ENCODE data around the gene TCAP.
"Not testable (repeated sequence)": the region's sequence is repeated elsewhere in the genome, so short reads cannot be mapped to it uniquely, and the experiment has no call there.

TCAP gene

GRCh38 chr17:39704821-39705551 is 39.8 kb downstream of the TCAP start:
- in situ Hi-C loops (cut with MboI; ENCODE audit: low pct_unique_long_range_greater_than_20kb, low sequenced_read_pairs, unreplicated experiment), result no loop called here
- no peak for DNase-seq (ENCODE audit: low spot score)
- TF ChIP-seq CTCF (IDR thresholded peaks at IDR 0.05; ENCODE audit: extremely low read depth, insufficient read depth, missing control alignments), result no peak

GRCh38 chr17:39705786-39706348 is 40.7 kb downstream of the TCAP start:
- no peak for DNase-seq (ENCODE audit: low spot score)
- in situ Hi-C loops (cut with MboI; ENCODE audit: low pct_unique_long_range_greater_than_20kb, low sequenced_read_pairs, unreplicated experiment), result no loop called here
- no peak for TF ChIP-seq CTCF (IDR thresholded peaks at IDR 0.05; ENCODE audit: extremely low read depth, insufficient read depth, missing control alignments)

GRCh38 chr17:39706383-39706782 is 41.2 kb downstream of the TCAP start:
- DNase-seq (ENCODE audit: low spot score), result no peak
- in situ Hi-C loops (cut with MboI; ENCODE audit: low pct_unique_long_range_greater_than_20kb, low sequenced_read_pairs, unreplicated experiment), result no loop called here

GRCh38 chr17:39706921-39707337 is 41.8 kb downstream of the TCAP start:
- in situ Hi-C loops (cut with MboI; ENCODE audit: low pct_unique_long_range_greater_than_20kb, low sequenced_read_pairs, unreplicated experiment), result no loop called here
- no peak for DNase-seq (ENCODE audit: low spot score)
- TF ChIP-seq CTCF (IDR thresholded peaks at IDR 0.05; ENCODE audit: extremely low read depth, insufficient read depth, missing control alignments), result no peak

More at GRCh38 chr17:39706383-39706782, 41.2 kb downstream of the TCAP start:
- no peak for TF ChIP-seq CTCF (IDR thresholded peaks at IDR 0.05; ENCODE audit: extremely low read depth, insufficient read depth, missing control alignments)

GRCh38 chr17:39709319-39709997 is 44.3 kb downstream of the TCAP start:
- in situ Hi-C loops (cut with MboI; ENCODE audit: low pct_unique_long_range_greater_than_20kb, low sequenced_read_pairs, unreplicated experiment), result no loop called here
- TF ChIP-seq CTCF (IDR thresholded peaks at IDR 0.05; ENCODE audit: extremely low read depth, insufficient read depth, missing control alignments), result no peak
- no peak for DNase-seq (ENCODE audit: low spot score)

GRCh38 chr17:39709998-39710964 is 45.1 kb downstream of the TCAP start:
- TF ChIP-seq CTCF (IDR thresholded peaks at IDR 0.05; ENCODE audit: extremely low read depth, insufficient read depth, missing control alignments), result no peak
- no peak for DNase-seq (ENCODE audit: low spot score)
- in situ Hi-C loops (cut with MboI; ENCODE audit: low pct_unique_long_range_greater_than_20kb, low sequenced_read_pairs, unreplicated experiment), result no loop called here

- in situ Hi-C loops (cut with MboI; ENCODE audit: low pct_unique_long_range_greater_than_20kb, low sequenced_read_pairs, unreplicated experiment); DNase-seq (ENCODE audit: low spot score): not testable (repeated sequence)
Measured at GRCh38 chr17:39711071-39711470, 45.9 kb downstream of the TCAP start.
